Activated CD8-positive, alpha-beta memory T cell treated with anti-CD3 and anti-CD28 coated beads for 1 hour (primary cell): Measurements from ENCODE around the gene NTS.

Experiments used
- DNase-seq, 2 donors: peaks; one replicate each; pipeline ENCODE4 v3.0.0-alpha.2; 2020; ENCODE audit warnings: low read depth in 1 of 2; ENCODE audit errors: extremely low read depth in 1 of 2

Gene NTS, protein sequence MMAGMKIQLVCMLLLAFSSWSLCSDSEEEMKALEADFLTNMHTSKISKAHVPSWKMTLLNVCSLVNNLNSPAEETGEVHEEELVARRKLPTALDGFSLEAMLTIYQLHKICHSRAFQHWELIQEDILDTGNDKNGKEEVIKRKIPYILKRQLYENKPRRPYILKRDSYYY

DNA sequence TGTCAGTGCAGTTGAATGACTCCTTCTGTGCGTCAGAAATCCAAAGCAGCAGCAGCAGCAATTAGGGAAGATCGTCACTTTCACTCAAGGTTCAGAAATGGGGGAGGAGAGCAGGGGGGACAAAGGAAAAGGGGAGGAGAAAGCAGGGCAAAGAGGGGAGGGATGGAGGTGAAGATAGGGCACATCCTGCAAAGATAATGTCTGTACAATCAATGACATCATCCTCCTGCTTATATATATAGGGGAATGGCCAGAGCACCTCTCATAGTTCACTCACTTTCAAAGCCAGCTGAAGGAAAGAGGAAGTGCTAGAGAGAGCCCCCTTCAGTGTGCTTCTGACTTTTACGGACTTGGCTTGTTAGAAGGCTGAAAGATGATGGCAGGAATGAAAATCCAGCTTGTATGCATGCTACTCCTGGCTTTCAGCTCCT, at the start of gene NTS:
Gene NTS, plus strand, starts transcription at position 265 of the 431 bp plus-strand sequence. Its CDS starts 109 bp downstream, at position 374.
- no peak for DNase-seq

DNA sequence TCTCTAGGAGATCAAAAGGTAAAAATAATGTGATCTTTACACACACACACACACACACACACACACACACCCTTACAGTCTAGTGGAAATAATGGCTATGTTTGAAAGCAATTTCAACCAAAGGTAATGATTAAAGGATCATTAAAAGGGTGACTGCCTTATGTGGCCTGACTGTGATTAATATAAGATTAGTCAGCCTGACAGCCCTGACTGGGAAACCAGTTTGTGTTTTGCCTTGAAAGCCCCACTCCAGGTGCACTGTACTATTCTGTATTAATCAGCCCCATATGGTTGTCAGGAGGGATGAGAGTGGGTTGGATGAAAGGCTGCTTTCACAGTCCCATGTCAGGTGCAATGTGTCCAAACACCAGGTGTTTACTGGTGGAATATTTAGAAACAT, 48.3 kb upstream of the NTS start:
- DNase-seq, result no peak

GRCh38 chr12:85828576-85828975, 45.5 kb upstream of the NTS start:
- DNase-seq, result no peak

DNA sequence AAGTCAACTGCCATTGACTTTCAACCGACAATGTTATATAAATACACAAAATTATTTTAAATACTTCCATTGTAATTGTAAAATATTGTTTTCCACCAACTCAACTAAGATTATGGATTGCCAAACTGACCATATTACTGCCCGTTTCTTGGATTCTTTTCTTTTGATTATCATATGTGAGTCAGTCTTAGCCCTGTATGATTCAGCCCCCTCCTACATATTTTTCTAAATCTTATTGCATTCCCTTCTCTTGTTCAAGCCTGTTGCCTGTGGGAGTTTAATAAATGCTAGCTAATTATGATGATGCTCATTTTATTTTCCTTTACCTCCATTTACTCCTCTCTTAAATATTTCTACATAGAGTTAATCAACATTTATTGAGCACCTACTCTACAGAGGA, 44.7 kb upstream of the NTS start:
- DNase-seq, result no peak

DNA sequence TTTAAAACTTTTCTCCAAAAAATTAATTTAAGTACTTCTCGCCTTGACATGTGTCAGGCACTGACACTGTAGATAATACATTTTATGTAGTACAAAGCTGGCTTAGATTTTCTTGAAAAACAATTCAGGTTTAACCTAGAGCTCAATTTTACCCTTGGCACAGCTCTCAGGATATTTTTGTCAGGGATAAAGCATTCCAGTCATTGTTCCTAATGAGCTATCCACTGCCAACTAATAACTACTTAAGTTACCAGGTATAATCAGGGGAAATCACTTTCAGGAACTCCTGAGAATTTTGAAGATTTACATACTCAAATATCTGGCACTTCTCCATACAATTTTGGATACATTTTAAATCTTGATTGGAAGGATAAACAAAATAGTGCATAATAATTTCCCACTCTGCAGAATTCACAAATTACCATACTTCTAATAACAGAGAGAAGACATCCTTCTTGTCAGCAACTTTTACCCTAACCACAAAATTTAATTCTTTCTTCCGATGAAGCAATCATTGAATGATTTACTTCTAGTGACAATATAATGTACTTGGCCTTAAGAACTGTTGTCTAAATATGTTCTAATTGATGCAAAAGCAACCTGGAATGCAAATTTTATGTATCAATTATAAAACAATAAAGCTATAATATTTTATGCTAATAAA, 42.6 kb upstream of the NTS start:
- DNase-seq, result no peak

DNA sequence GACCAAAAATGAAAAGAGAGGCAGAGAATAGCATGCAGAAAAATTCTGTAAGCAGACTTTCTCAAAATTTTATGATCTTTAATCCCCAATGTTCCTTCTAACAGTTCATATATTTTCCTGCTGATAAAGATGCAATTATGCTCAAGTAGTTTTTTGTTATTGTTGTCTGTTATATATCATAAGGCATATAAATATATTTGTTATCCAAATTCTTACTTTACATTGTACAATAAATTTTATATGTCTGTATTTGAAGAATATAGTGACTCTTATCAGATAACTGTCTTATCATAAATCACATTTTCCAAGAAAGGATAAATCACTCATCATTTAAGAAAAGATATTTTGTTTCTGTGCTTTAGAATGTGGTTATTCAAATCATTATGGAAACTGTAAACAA, 40.5 kb upstream of the NTS start:
- DNase-seq, result no peak

DNA sequence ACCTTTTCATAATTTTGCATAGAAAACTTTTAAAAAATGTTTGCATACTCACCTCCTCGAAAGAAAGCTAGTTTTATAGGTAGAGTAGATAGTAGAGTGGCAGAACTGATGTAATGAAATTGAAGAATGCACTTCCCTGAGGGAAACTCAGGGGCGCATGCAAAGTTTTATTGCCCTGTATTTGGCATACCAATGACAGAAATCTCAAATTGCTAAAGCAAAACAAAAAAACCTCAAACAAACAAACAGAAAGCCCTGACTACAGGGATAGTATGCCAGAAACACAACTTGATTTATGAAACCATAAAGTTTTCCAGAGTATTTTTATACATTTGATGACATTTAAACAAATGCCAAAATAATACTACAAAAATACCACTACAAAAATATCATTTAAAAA, 39.7 kb upstream of the NTS start:
- DNase-seq, result no peak

DNA sequence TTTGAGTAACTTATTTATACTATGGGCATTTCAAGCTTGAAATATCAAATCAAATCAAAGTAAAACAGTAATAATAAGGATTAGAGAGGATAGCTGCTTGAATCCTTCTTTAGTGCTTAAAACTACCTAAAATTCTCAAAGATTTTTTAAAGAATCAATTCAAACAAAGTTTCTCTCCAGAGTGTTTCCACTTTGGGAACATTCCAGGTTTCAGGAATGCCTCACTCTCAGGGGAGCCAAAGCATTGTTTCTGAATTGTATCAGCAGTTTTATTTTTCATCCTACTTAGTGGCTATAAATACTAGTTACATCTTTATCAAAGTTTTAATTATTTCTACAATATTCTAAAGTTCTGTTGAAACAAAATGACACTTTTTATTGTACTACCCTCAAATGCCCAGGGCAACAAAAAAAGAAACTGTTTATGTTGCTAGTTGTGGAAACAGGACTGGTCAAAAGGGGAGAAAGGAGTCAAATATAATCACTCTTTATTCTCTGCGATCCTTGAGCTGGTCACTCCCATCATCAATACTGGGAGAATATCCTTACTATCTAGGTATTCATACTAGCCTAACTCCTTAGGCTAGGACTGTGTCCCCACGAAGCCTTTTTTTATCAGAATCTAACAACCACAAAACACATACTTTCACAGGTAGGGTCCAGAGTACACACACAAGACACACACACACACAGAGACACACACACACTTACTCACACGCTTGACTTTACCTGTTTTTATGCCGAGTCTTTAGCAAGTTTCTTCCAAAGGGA, 38.5 kb upstream of the NTS start:
- no peak for DNase-seq

GRCh38 chr12:85836197-85837090, 37.7 kb upstream of the NTS start, which contains the start of gene RASSF9:
RASSF9 (minus strand) TSS chr12:85836409; CDS start chr12:85836201, 208 bp downstream.
- no peak for DNase-seq

- no peak for DNase-seq
Observed at GRCh38 chr12:85843606-85844310, 30.3 kb upstream of the NTS start.

DNA sequence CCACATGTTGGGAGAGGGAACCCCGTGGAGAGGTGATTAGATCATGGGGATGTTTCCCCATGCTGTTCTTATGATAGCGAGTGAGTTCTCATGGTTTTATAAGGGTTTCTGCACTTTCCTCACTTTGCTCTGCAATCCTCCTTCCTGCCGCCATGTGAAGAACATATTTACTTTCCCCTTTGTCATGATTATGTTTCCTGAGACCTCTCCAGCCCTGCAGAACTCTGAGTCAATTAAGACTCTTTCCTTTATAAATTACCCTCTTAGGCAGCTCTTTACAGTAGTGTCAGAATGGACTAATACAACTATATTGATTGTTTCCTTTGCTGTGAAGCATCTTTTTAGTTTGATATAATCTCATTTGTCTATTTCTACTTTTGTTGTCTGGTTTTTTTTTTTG, 24.8 kb upstream of the NTS start:
- no peak for DNase-seq

GRCh38 chr12:85855305-85855704, 18.8 kb upstream of the NTS start:
- DNase-seq, result no peak

DNA sequence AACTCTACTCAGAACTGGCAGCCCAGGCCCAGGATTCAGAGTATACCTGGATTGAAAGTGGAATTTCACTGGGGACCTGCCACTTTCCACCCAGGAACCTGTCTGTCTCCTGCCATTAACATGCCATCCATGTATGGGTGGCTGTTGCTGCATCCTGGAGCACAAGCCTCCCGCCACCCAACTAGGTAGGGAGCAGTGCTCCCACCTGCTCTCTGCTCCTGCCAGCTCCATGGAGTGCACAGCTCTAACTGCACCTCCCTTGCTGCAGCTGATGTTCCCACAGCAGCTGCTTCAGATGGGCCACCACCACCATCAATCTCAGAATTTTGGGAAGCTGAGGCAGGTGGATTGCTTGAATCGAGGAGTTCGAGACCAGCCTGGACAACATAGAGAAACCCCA, 17.1 kb upstream of the NTS start:
- DNase-seq, result no peak

DNA sequence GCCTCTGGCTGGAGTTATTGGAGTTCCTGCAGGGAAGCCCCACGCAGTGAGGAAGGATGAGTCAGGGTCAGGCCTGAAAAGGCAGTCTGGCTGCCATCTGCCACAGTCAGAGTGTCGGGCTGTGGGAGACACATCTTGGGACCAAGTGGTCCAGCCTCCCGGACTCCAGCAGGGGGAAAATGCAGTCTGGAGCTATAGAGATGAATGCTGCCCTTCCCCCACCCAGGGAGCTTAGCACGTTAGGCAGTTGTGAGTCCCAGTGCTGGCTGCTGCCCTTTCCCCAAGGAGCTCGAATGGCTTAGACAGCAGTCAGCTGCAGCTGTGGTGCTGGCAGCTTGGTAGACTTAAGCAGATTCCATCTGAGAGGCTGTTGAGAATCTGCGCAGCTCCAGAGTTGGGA, 8.2 kb upstream of the NTS start:
- no peak for DNase-seq

DNA sequence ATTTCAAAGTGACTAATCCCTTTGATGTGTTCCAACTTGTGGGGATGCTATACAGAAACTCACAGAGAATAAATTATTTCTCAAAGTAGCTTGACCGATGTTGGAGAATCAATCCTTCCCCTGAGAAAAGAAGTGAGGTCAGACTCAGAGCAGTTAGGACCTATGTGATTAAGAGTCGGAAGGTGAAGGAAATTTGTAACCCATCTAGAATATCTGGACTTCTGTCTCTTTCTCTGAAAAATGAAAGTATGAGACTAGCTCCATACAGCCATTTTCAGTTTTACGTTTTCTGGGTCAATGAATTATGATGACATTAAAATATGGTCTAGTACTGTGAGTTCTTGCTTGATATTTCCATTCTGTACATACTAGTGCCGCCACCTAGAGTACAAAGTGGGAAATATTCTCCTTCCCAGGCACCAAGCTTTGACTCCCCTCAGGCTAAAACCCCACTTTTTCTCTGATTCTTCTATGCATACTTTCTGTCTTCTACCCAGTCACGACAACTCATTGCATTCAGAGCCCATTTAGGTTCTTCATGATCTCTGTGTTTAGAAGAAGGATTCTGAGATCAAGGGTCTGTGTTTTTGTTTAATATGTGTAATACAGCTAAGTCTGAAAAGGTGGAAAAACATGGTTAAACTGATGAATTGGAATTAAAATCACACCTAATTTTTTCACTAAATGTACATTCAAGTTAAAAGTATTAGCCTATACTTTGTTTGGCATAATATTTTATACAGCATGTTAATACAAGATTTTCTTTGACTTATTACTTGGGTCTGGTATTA, 6.9 kb upstream of the NTS start:
- DNase-seq, result no peak

GRCh38 chr12:85872497-85873091, 1.5 kb upstream of the NTS start:
- no peak for DNase-seq

GRCh38 chr12:85877459-85877858, 3.4 kb downstream of the NTS start:
- DNase-seq, result no peak

DNA sequence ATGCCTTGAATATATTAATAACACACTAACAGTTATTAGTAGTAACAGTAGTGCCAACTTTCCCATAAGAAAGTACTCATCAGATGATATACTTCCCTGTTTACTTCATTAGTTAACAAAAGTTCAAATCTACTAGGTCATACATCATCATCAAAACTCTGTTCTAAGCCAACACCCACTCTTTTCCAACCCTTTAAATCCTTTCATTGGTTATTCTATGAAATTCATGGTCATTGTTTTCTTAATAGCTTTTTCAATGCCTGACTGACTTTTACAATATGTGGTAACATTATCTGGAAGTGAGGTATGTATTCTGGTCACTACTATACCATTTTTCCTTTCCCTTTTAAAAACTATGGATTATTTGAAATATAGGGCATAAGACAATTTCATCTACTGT, 9.7 kb downstream of the NTS start:
- DNase-seq, result no peak

DNA sequence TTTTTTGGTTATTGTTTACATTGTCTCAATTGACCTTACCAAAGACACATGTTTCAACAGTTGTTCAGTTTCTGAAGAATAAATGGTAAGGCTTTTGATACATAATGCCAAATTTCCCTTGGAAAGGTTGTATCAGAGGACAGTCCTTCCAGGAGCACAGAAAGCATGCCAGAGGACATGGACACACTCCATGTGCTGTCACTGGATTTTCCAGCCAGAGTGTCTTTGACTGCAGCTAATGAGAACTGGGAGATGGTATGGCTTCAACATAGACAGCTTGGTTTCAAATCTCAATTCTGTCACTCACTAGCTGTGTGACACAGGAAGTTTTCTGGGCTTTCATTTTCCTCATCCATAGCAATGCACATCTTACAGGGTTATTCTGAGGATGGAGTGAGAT, 20.6 kb downstream of the NTS start:
- no peak for DNase-seq
